Measurements from ENCODE around the gene DCTN2. TPM values are rescaled to one million over a fixed set of nuclear protein-coding genes. Genes with fewer than 3 reads are reported as not detected.
A peak's percentile ranks its signal among the peaks of the same experiment; 100 is the strongest.

DCTN2 gene
- polyA plus RNA-seq, 1 donor from 2014 or later = 369 TPM

GRCh38 chr12:57548013-57548315 lies 972 bp upstream of the DCTN2 start:
- Histone ChIP-seq H3K79me2 (replicated peaks; ENCODE audit: insufficient read depth, low read length) (peaks cover 67% of the 10 kb centered on the region), H4K20me1 (ENCODE audit: insufficient read depth) (no peaks in the 10 kb centered on the region)

GRCh38 chr12:57547288-57548012 lies 458 bp upstream of the DCTN2 start:
- no peaks in the 10 kb centered on the region for H3K9me2 ChIP-seq (ENCODE audit: insufficient read depth, low read length)
- no peaks in the 10 kb centered on the region for H3K9me3 ChIP-seq (ENCODE audit: low read length)
- H4K20me1 ChIP-seq (ENCODE audit: insufficient read depth) = no peaks in the 10 kb centered on the region
- TF ChIP-seq SMC3 (conservative IDR thresholded peaks at IDR 0.05; ENCODE audit: poor library complexity) (no peak), MXI1 (conservative IDR thresholded peaks at IDR 0.05; ENCODE audit: poor library complexity, severe bottlenecking) (no peak), EP300 (conservative IDR thresholded peaks at IDR 0.05; ENCODE audit: poor library complexity, severe bottlenecking) (no peak), RAD21 (conservative IDR thresholded peaks at IDR 0.05) (no peak), TAF1 (IDR thresholded peaks at IDR 0.05; ENCODE audit: low read depth) (no peak), POLR2AphosphoS5 (IDR thresholded peaks at IDR 0.05) (no peak), EZH2 (IDR thresholded peaks at IDR 0.05; ENCODE audit: borderline replicate concordance, insufficient read depth, low read length, poor library complexity, severe bottlenecking) (no peak)
- TF ChIP-seq, protein P1, sequence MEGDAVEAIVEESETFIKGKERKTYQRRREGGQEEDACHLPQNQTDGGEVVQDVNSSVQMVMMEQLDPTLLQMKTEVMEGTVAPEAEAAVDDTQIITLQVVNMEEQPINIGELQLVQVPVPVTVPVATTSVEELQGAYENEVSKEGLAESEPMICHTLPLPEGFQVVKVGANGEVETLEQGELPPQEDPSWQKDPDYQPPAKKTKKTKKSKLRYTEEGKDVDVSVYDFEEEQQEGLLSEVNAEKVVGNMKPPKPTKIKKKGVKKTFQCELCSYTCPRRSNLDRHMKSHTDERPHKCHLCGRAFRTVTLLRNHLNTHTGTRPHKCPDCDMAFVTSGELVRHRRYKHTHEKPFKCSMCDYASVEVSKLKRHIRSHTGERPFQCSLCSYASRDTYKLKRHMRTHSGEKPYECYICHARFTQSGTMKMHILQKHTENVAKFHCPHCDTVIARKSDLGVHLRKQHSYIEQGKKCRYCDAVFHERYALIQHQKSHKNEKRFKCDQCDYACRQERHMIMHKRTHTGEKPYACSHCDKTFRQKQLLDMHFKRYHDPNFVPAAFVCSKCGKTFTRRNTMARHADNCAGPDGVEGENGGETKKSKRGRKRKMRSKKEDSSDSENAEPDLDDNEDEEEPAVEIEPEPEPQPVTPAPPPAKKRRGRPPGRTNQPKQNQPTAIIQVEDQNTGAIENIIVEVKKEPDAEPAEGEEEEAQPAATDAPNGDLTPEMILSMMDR (IDR thresholded peaks at IDR 0.05; ENCODE audit: poor library complexity, severe bottlenecking) = no peak
- TF ChIP-seq, protein P2, sequence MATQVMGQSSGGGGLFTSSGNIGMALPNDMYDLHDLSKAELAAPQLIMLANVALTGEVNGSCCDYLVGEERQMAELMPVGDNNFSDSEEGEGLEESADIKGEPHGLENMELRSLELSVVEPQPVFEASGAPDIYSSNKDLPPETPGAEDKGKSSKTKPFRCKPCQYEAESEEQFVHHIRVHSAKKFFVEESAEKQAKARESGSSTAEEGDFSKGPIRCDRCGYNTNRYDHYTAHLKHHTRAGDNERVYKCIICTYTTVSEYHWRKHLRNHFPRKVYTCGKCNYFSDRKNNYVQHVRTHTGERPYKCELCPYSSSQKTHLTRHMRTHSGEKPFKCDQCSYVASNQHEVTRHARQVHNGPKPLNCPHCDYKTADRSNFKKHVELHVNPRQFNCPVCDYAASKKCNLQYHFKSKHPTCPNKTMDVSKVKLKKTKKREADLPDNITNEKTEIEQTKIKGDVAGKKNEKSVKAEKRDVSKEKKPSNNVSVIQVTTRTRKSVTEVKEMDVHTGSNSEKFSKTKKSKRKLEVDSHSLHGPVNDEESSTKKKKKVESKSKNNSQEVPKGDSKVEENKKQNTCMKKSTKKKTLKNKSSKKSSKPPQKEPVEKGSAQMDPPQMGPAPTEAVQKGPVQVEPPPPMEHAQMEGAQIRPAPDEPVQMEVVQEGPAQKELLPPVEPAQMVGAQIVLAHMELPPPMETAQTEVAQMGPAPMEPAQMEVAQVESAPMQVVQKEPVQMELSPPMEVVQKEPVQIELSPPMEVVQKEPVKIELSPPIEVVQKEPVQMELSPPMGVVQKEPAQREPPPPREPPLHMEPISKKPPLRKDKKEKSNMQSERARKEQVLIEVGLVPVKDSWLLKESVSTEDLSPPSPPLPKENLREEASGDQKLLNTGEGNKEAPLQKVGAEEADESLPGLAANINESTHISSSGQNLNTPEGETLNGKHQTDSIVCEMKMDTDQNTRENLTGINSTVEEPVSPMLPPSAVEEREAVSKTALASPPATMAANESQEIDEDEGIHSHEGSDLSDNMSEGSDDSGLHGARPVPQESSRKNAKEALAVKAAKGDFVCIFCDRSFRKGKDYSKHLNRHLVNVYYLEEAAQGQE (IDR thresholded peaks at IDR 0.05; ENCODE audit: borderline replicate concordance) = no peak
- peak overlapping the region; percentile 84 for H3K4me3 ChIP-seq (ENCODE audit: low read length)
- H3K9ac ChIP-seq (ENCODE audit: low read length) = peak overlapping the region; percentile 98
- H3K27me3 ChIP-seq (ENCODE audit: insufficient read depth, low read depth, low read length) = no peaks in the 10 kb centered on the region
- H2AFZ ChIP-seq (ENCODE audit: low read depth, low read length) = no peak overlapping the region
- H3K36me3 ChIP-seq (ENCODE audit: insufficient read depth, low read length) = no peaks in the 10 kb centered on the region
- H3K79me2 ChIP-seq (replicated peaks; ENCODE audit: insufficient read depth, low read length) = peaks cover 62% of the 10 kb centered on the region
- peaks cover 4% of the 10 kb centered on the region for H3F3A ChIP-seq (ENCODE audit: insufficient read depth, low read length, poor library complexity, severe bottlenecking)
- no peak overlapping the region for H3K27ac ChIP-seq (ENCODE audit: low read length)
- peak overlapping the region; percentile 72 for H3K4me2 ChIP-seq (ENCODE audit: low read length)

More at GRCh38 chr12:57548013-57548315, 972 bp upstream of the DCTN2 start:
- Histone ChIP-seq H3K9me2 (ENCODE audit: insufficient read depth, low read length) (no peaks in the 10 kb centered on the region), H3K4me3 (ENCODE audit: low read length) (no peak overlapping the region), H3K9ac (ENCODE audit: low read length) (no peak overlapping the region), H3K9me3 (ENCODE audit: low read length) (no peaks in the 10 kb centered on the region), H3K36me3 (ENCODE audit: insufficient read depth, low read length) (no peaks in the 10 kb centered on the region), H3F3A (ENCODE audit: insufficient read depth, low read length, poor library complexity, severe bottlenecking) (peaks cover 4% of the 10 kb centered on the region), H3K4me2 (ENCODE audit: low read length) (no peak overlapping the region), H2AFZ (ENCODE audit: low read depth, low read length) (no peak overlapping the region), H3K27me3 (ENCODE audit: insufficient read depth, low read depth, low read length) (no peaks in the 10 kb centered on the region), H3K27ac (ENCODE audit: low read length) (no peak overlapping the region)
- no peak for TF ChIP-seq POLR2AphosphoS5 (IDR thresholded peaks at IDR 0.05)
- TF ChIP-seq, protein P1 (IDR thresholded peaks at IDR 0.05; ENCODE audit: poor library complexity, severe bottlenecking) = no peak
- TF ChIP-seq EP300 (conservative IDR thresholded peaks at IDR 0.05; ENCODE audit: poor library complexity, severe bottlenecking) = no peak
- no peak for TF ChIP-seq EZH2 (IDR thresholded peaks at IDR 0.05; ENCODE audit: borderline replicate concordance, insufficient read depth, low read length, poor library complexity, severe bottlenecking)
- TF ChIP-seq, protein P2 (IDR thresholded peaks at IDR 0.05; ENCODE audit: borderline replicate concordance) = no peak
- TF ChIP-seq TAF1 (IDR thresholded peaks at IDR 0.05; ENCODE audit: low read depth) = no peak
- no peak for TF ChIP-seq SMC3 (conservative IDR thresholded peaks at IDR 0.05; ENCODE audit: poor library complexity)
- TF ChIP-seq RAD21 (conservative IDR thresholded peaks at IDR 0.05) = no peak
- no peak for TF ChIP-seq MXI1 (conservative IDR thresholded peaks at IDR 0.05; ENCODE audit: poor library complexity, severe bottlenecking)

All from neural cell (in vitro differentiated cells).